ENCODE data around the gene GXYLT2. TPM values are rescaled to one million over a fixed set of nuclear protein-coding genes. Genes with fewer than 3 reads are reported as not detected.

GXYLT2 gene
- total RNA-seq, 1 donor from 2014 or later, result 31.8 TPM

DNA sequence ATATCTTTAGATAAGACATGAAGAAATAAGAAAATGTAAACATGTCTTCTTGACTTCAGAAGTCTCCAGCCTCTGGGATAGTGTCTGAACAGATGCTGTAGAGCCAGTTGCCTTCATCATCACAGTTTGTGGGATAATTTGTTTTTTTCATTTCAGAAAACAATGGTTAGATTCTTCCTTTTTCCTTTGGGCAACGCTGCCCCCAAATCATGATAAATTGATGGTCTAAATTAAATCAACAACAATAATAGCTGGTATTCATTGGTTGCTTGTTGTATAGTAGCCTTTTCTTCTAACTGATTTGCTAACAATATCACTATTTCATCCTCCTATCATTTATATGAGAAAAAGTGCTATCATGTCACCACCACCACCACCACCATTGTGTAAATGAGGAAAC, 27.0 kb upstream of the GXYLT2 start:
- H3K9ac ChIP-seq (ENCODE audit: low read depth in 1 of 3, low read length in 3 of 3), result no peak overlapping the region
- H3K36me3 ChIP-seq (ENCODE audit: control insufficient read depth in 3 of 3, insufficient read depth in 3 of 3, low read length in 3 of 3), result no peaks in the 10 kb centered on the region
- H3K4me1 ChIP-seq (ENCODE audit: control insufficient read depth in 3 of 3, insufficient read depth in 3 of 3, low read length in 3 of 3), result no peaks in the 10 kb centered on the region
- H3K27ac ChIP-seq (ENCODE audit: low read depth, low read length), result no peak overlapping the region
- H3K27me3 ChIP-seq (ENCODE audit: control insufficient read depth in 3 of 3, insufficient read depth in 3 of 3, low read length in 3 of 3), result no peaks in the 10 kb centered on the region
- no peaks in the 10 kb centered on the region for H3K9me3 ChIP-seq (ENCODE audit: control insufficient read depth in 3 of 3, low read length in 3 of 3)
- no peak overlapping the region for H3K4me3 ChIP-seq (ENCODE audit: low read length in 3 of 3)

DNA sequence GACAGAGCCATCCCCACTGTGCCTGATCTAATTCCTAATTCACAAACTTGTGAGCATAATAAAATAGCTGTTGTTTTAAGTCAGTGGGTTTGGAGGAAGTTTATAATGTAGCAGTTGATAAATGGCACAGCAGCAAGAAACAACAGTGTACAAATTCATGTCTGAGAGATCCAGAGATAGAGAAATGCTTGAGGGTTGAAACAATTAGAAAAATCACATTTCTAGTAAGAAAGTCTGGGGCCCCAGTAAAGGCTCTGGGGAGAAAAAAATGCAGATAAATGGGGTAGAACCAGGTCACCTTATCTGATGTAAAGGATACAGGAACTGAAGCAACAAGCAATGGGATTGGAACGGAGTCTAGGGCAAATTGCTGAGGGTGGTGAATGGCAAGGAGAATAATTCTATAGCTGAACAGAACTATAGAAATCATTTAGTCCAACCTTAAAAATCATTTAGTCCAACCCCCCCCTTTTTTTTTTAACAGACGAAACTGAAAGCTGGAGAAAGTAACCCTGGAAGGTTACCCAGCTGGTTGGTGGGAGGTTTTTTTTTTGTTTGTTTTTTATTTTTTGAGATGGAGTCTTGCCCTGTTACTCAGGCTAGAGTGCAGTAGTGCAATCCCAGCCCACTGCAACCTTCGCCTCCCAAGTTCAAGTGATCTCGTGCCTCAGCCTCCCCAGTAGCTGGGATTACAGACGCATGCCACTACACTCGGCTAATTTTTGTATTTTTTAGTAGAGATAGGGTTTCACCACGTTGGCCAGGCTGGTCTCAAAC, 25.3 kb upstream of the GXYLT2 start:
- Histone ChIP-seq H3K36me3 (ENCODE audit: control insufficient read depth in 3 of 3, insufficient read depth in 3 of 3, low read length in 3 of 3) (no peaks in the 10 kb centered on the region), H3K9ac (ENCODE audit: low read depth in 1 of 3, low read length in 3 of 3) (no peak overlapping the region), H3K27ac (ENCODE audit: low read depth, low read length) (no peak overlapping the region), H3K27me3 (ENCODE audit: control insufficient read depth in 3 of 3, insufficient read depth in 3 of 3, low read length in 3 of 3) (no peaks in the 10 kb centered on the region), H3K4me1 (ENCODE audit: control insufficient read depth in 3 of 3, insufficient read depth in 3 of 3, low read length in 3 of 3) (no peaks in the 10 kb centered on the region), H3K4me3 (ENCODE audit: low read length in 3 of 3) (no peak overlapping the region), H3K9me3 (ENCODE audit: control insufficient read depth in 3 of 3, low read length in 3 of 3) (no peaks in the 10 kb centered on the region)

DNA sequence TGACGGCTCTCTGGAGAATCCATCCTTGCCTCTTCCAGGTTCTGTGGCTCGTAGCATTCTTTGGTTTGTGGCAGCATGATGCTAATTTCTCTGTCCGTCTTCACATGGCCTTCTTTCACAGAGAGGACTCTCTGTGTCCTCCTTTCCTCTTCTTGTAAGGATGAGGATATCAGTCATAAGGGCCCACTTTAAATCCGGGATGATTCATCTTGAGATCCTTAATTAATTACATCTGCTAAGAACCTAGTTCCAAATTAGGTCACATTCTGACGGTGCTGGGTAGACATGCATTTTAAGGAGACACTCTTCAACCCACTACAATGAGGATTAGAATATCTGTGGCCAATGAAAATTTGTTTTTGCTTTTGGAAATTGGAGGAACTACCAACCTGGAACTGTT, 15.7 kb upstream of the GXYLT2 start:
- H3K36me3 ChIP-seq (ENCODE audit: control insufficient read depth in 3 of 3, insufficient read depth in 3 of 3, low read length in 3 of 3), result no peaks in the 10 kb centered on the region
- no peaks in the 10 kb centered on the region for H3K27me3 ChIP-seq (ENCODE audit: control insufficient read depth in 3 of 3, insufficient read depth in 3 of 3, low read length in 3 of 3)
- H3K9me3 ChIP-seq (ENCODE audit: control insufficient read depth in 3 of 3, low read length in 3 of 3), result no peaks in the 10 kb centered on the region
- no peak overlapping the region for H3K9ac ChIP-seq (ENCODE audit: low read depth in 1 of 3, low read length in 3 of 3)
- no peaks in the 10 kb centered on the region for H3K4me1 ChIP-seq (ENCODE audit: control insufficient read depth in 3 of 3, insufficient read depth in 3 of 3, low read length in 3 of 3)
- H3K4me3 ChIP-seq (ENCODE audit: low read length in 3 of 3), result no peak overlapping the region
- no peak overlapping the region for H3K27ac ChIP-seq (ENCODE audit: low read depth, low read length)

DNA sequence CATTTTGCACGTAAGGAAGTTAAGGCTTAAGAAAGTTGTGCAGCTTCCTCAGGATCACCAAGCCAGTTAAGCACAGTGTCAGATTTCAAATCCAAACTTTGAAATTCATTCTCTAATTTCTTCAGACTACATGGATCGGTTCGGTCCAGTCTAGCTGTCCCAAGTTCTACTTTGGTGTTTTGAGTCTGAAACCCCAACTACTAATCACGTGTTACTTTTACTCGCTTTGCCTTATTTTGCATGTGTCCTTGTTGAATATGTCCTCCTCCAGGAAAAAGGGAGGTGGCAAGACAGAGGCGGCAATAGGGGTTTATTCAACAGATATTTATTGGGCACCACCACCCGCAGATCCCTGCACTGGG, 522 bp upstream of the GXYLT2 start:
- H3K27ac ChIP-seq (ENCODE audit: low read depth, low read length), result peak overlapping the region; percentile 1
- peak overlapping the region; percentile 4 to 54 (median 35) for H3K9ac ChIP-seq (ENCODE audit: low read depth in 1 of 3, low read length in 3 of 3)
- peak overlapping the region; percentile 57 to 87 (median 77) for H3K4me3 ChIP-seq (ENCODE audit: low read length in 3 of 3)
- H3K9me3 ChIP-seq (ENCODE audit: control insufficient read depth in 3 of 3, low read length in 3 of 3), result peaks cover 0 to 2% (median 0%) of the 10 kb centered on the region in 3 donors
- no peaks in the 10 kb centered on the region for H3K27me3 ChIP-seq (ENCODE audit: control insufficient read depth in 3 of 3, insufficient read depth in 3 of 3, low read length in 3 of 3)
- no peaks in the 10 kb centered on the region for H3K36me3 ChIP-seq (ENCODE audit: control insufficient read depth in 3 of 3, insufficient read depth in 3 of 3, low read length in 3 of 3)
- peaks cover 11 to 13% (median 12%) of the 10 kb centered on the region in 3 donors for H3K4me1 ChIP-seq (ENCODE audit: control insufficient read depth in 3 of 3, insufficient read depth in 3 of 3, low read length in 3 of 3)

DNA sequence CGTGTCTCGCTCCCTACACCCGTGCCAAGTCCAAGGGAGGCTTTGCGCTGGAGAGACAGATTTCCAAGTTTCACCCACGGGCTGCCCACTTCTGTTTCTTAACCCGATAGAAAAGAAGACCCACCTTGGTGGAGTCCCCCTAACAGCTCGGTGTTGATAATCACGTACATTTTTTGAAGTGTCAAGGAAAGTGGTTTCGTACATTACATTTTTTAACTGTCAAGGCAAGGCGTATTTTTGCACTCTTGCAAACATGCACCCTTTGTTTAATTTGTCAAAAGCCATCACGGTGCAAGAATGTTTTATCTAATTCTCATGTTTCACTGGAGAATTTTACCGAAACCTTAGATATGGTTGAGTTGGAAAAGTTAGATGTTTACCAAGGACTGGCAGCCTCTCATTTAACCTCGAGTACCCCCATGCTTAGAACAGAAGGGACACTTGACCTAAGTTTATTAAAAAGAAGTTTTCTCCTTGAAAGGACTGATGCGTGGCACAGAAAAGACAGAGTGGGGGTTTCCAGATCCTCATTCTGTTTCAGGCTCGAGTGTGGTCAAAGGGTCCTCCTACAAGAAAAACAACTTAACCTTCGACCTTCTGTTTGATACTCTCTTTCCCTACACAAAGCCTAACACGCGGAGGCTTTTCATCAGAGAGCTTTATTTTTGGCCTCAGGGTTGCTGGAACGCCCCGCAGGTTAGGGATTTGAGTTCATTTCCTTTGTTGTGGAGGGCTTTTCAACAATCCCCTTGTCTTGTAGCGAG, 882 bp downstream of the GXYLT2 start:
- no peaks in the 10 kb centered on the region for H3K36me3 ChIP-seq (ENCODE audit: control insufficient read depth in 3 of 3, insufficient read depth in 3 of 3, low read length in 3 of 3)
- peak overlapping the region; percentile 1 for H3K27ac ChIP-seq (ENCODE audit: low read depth, low read length)
- no peaks in the 10 kb centered on the region for H3K9me3 ChIP-seq (ENCODE audit: control insufficient read depth in 3 of 3, low read length in 3 of 3)
- peaks cover 11 to 14% (median 13%) of the 10 kb centered on the region in 3 donors for H3K4me1 ChIP-seq (ENCODE audit: control insufficient read depth in 3 of 3, insufficient read depth in 3 of 3, low read length in 3 of 3)
- H3K4me3 ChIP-seq (ENCODE audit: low read length in 3 of 3), result peak overlapping the region; percentile 38 to 61 (median 54)
- peak overlapping the region in 2 of 3 donors; percentile 26 to 61 for H3K9ac ChIP-seq (ENCODE audit: low read depth in 1 of 3, low read length in 3 of 3)
- H3K27me3 ChIP-seq (ENCODE audit: control insufficient read depth in 3 of 3, insufficient read depth in 3 of 3, low read length in 3 of 3), result no peaks in the 10 kb centered on the region

DNA sequence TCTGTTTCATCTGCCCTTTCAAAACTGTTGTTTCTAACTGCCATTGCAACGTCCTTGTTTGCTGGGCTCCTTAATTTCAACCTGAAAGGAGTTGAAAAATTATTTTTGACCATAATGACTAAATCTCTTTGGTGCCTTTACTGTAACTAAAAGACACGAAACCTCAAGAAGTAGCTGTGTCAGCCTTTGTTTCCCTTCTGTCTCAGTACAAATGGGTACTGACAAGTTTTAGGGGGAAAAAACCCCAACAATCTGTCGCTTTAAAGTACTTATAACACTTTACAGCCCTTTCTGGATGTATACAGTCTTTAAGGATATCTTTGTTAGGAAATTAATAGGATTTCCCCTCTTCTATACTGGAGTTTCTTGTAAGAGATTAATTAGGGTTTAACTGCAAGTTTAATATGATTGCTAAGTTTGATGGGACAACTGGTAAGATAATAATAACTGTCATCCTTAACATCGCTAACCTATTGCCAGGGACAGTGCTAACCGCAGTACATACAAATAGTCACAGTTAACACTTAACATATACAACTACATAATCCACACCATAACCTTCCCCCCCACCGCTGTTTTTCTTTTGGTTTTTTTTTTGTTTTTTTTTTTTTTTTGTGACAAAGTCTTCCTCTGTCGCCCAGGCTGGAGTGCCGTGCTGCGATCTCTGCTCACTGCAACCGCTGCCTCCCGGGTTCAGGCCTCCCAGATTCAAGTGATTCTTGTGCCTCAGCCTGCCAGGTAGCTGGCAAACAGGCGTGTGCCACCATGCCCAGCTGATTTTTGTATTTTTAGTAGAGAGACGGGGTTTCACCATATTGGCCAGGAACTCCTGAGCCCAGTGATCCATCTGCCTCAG, 1.7 kb downstream of the GXYLT2 start:
- H3K4me3 ChIP-seq (ENCODE audit: low read length in 3 of 3), result peak overlapping the region in 1 of 3 donors; percentile 61
- H3K9ac ChIP-seq (ENCODE audit: low read depth in 1 of 3, low read length in 3 of 3), result no peak overlapping the region
- no peaks in the 10 kb centered on the region for H3K9me3 ChIP-seq (ENCODE audit: control insufficient read depth in 3 of 3, low read length in 3 of 3)
- no peaks in the 10 kb centered on the region for H3K27me3 ChIP-seq (ENCODE audit: control insufficient read depth in 3 of 3, insufficient read depth in 3 of 3, low read length in 3 of 3)
- peak overlapping the region; percentile 1 for H3K27ac ChIP-seq (ENCODE audit: low read depth, low read length)
- no peaks in the 10 kb centered on the region for H3K36me3 ChIP-seq (ENCODE audit: control insufficient read depth in 3 of 3, insufficient read depth in 3 of 3, low read length in 3 of 3)
- peaks cover 11 to 14% (median 13%) of the 10 kb centered on the region in 3 donors for H3K4me1 ChIP-seq (ENCODE audit: control insufficient read depth in 3 of 3, insufficient read depth in 3 of 3, low read length in 3 of 3)

DNA sequence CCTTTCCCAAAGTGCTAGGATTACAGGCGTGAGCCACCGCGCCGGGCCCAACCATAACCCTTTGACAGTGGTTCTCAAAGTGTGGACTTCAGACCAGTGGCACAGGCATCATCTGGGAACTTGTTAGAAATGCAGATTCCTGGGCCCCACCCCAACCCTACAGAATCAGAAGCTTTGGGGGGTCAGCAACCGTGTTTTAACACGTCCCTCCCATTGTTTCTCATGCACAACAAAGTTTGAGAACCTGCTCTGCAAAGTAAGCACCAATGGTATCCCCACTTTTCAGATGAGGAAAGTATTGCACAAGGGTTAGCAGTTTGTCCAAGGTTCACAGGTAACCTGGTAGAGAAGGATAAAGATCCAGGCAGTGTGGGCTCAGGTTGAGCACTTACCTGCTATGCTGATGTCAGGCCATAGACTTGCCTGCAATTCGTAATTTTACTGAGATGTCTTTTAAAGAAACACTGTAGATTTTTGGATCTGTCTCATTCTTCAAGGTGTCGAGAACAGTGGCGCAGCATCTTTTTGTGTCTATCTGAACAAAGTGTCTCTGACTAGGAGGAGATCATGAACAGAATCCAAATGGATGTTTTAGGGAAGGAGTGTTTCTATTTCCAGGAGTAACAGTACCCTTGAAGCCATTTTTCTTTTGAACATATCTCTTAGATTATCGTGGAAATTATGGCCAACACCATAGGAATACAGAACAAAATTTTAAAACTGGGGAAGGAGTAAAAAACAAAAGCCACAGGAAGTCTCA, 2.5 kb downstream of the GXYLT2 start:
- H3K9ac ChIP-seq (ENCODE audit: low read depth in 1 of 3, low read length in 3 of 3), result no peak overlapping the region
- no peaks in the 10 kb centered on the region for H3K36me3 ChIP-seq (ENCODE audit: control insufficient read depth in 3 of 3, insufficient read depth in 3 of 3, low read length in 3 of 3)
- H3K9me3 ChIP-seq (ENCODE audit: control insufficient read depth in 3 of 3, low read length in 3 of 3), result no peaks in the 10 kb centered on the region
- peak overlapping the region; percentile 62 for H3K27ac ChIP-seq (ENCODE audit: low read depth, low read length)
- H3K4me3 ChIP-seq (ENCODE audit: low read length in 3 of 3), result no peak overlapping the region
- no peaks in the 10 kb centered on the region for H3K27me3 ChIP-seq (ENCODE audit: control insufficient read depth in 3 of 3, insufficient read depth in 3 of 3, low read length in 3 of 3)
- H3K4me1 ChIP-seq (ENCODE audit: control insufficient read depth in 3 of 3, insufficient read depth in 3 of 3, low read length in 3 of 3), result peaks cover 11 to 14% (median 13%) of the 10 kb centered on the region in 3 donors

DNA sequence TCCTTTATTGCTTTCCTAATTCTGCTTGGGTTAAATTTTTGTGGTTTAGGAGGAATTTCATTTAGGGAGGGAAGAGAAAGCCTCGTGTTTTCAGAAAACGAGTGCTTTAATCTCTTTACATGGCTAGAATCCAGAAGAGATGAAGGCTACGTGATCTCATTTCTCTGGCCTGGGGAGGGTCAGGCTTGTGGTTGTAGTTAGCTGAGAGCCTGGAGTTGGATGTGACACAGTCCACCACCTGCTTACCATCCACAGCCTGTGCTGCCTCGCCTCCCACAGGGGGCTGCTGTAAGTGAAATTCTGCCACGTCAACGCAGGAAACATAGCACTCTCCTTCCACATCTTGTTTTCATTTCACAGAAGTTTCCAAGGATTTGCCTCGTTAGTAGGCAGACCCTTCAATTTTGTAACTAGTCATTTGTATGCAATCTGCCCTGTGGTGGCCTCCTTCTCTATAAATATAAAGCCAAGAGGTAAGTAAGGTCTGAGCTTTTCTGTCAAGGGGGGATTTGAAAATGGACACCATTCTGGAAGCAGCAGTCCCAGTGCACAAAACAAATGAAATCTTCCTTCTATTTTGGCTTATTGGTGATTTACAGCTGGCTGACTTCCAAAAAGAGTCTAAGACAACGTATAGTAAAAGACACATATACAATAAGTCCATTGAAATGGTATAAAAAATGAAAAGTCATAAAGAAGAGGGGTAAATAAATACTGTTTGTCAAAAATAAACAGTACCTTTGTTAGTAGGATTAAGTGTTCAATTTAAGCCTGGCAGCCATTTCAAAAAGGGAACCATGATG, 3.4 kb downstream of the GXYLT2 start:
- Histone ChIP-seq H3K36me3 (ENCODE audit: control insufficient read depth in 3 of 3, insufficient read depth in 3 of 3, low read length in 3 of 3) (no peaks in the 10 kb centered on the region), H3K4me3 (ENCODE audit: low read length in 3 of 3) (no peak overlapping the region), H3K4me1 (ENCODE audit: control insufficient read depth in 3 of 3, insufficient read depth in 3 of 3, low read length in 3 of 3) (peaks cover 11 to 14% (median 13%) of the 10 kb centered on the region in 3 donors), H3K27me3 (ENCODE audit: control insufficient read depth in 3 of 3, insufficient read depth in 3 of 3, low read length in 3 of 3) (no peaks in the 10 kb centered on the region), H3K9ac (ENCODE audit: low read depth in 1 of 3, low read length in 3 of 3) (no peak overlapping the region), H3K27ac (ENCODE audit: low read depth, low read length) (peak overlapping the region; percentile 62), H3K9me3 (ENCODE audit: control insufficient read depth in 3 of 3, low read length in 3 of 3) (no peaks in the 10 kb centered on the region)

Data from skeletal muscle tissue (tissue), 4 donors.